Gastrocnemius medialis (tissue), 4 donors: Measurements from ENCODE around the gene TNFAIP3.
"Not testable (repeated sequence)": the region's sequence is repeated elsewhere in the genome, so short reads cannot be mapped to it uniquely, and the experiment has no call there.

Experiments used
- CTCF ChIP-seq, 5 experiments: fragments of 450-650 bp in 3 of 5; fragments of 200-600 bp in 2 of 5; sonication (generic) in 2 of 5; IDR thresholded peaks in 4 of 5; conservative IDR thresholded peaks in 1 of 5; 1 replicate in 4 of 5; 2 replicates in 1 of 5; pipeline ENCODE4 v1.5.1; 2016 to 2019; ENCODE audit warnings: antibody characterized with exemption in 5 of 5, mild to moderate bottlenecking in 3 of 5, moderate library complexity in 3 of 5
- POLR2A ChIP-seq, 2 donors: fragments of 450-650 bp; IDR thresholded peaks; one replicate each; pipeline ENCODE4 v1.6.1; 2017; ENCODE audit warnings: antibody characterized with exemption in 2 of 2, mild to moderate bottlenecking in 2 of 2, moderate library complexity in 2 of 2

GRCh38 chr6:137844773-137845172, 22.3 kb upstream of the TNFAIP3 start:
- TF ChIP-seq POLR2A (IDR thresholded peaks at IDR 0.05); CTCF (IDR thresholded peaks at IDR 0.05 in 4 of 5, conservative IDR thresholded peaks at IDR 0.05 in 1 of 5): not testable (repeated sequence)
